Suprapubic skin (tissue), 3 donors: Measurements from ENCODE around the gene HGF.

ENCODE experiments used
- CTCF ChIP-seq, 2 donors: fragments of 200-600 bp in 1 of 2; fragments of 450-650 bp in 1 of 2; sonication (generic) in 1 of 2; IDR thresholded peaks; one replicate each; pipeline ENCODE4 v1.5.1; 2016 to 2019; ENCODE audit warnings: antibody characterized with exemption in 2 of 2, mild to moderate bottlenecking in 1 of 2, moderate library complexity in 1 of 2
- EP300 ChIP-seq: sonication (generic); formaldehyde crosslinking; IDR thresholded peaks from one replicate; pipeline ENCODE4 v1.6.1; 2017; ENCODE audit warnings: antibody characterized with exemption

GRCh38 chr7:81780914-81781693 lies 11.3 kb upstream of the HGF start:
- TF ChIP-seq EP300 (no peak), CTCF (IDR thresholded peaks at IDR 0.05) (no peak)
